Ishikawa (cell line): ENCODE data around the gene KIF3A.

Source experiments
- CEBPB ChIP-seq: IDR thresholded peaks from 2 replicates; pipeline ENCODE4 v1.6.1; 2012
- CREB1 ChIP-seq: IDR thresholded peaks from 2 replicates; pipeline ENCODE4 v1.6.1; 2012; ENCODE audit warnings: low read depth
- EGR1 ChIP-seq: IDR thresholded peaks from 2 replicates; pipeline ENCODE4 v1.6.1; 2012
- EP300 ChIP-seq: IDR thresholded peaks from 2 replicates; pipeline ENCODE4 v1.6.1; 2012; ENCODE audit warnings: borderline replicate concordance
- FOXM1 ChIP-seq: IDR thresholded peaks from 2 replicates; pipeline ENCODE4 v1.6.1; 2012; ENCODE audit warnings: low read depth, borderline replicate concordance
- MAX ChIP-seq: IDR thresholded peaks from 2 replicates; pipeline ENCODE4 v1.6.1; 2012
- NFIC ChIP-seq: IDR thresholded peaks from 2 replicates; pipeline ENCODE4 v1.6.1; 2012
- RAD21 ChIP-seq: IDR thresholded peaks from 2 replicates; pipeline ENCODE4 v1.6.1; 2012; ENCODE audit warnings: low read depth
- REST ChIP-seq: IDR thresholded peaks from 2 replicates; pipeline ENCODE4 v1.6.1; 2012; ENCODE audit warnings: low read depth, mild to moderate bottlenecking
- TAF1 ChIP-seq: IDR thresholded peaks from 2 replicates; pipeline ENCODE4 v1.6.1; 2012; ENCODE audit warnings: low read depth, mild to moderate bottlenecking
- TCF12 ChIP-seq: IDR thresholded peaks from 2 replicates; pipeline ENCODE4 v1.6.1; 2012; ENCODE audit warnings: low read depth
- TEAD4 ChIP-seq: IDR thresholded peaks from 2 replicates; pipeline ENCODE4 v1.6.1; 2012
- YY1 ChIP-seq: IDR thresholded peaks from 2 replicates; pipeline ENCODE4 v1.6.1; 2012; ENCODE audit warnings: low read depth
- ZBTB7A ChIP-seq: IDR thresholded peaks from 2 replicates; pipeline ENCODE4 v1.6.1; 2012; ENCODE audit warnings: low read depth
- TF ChIP-seq, protein P1 (sequence below): IDR thresholded peaks from 2 replicates; pipeline ENCODE4 v1.6.1; 2012

Gene KIF3A

DNA sequence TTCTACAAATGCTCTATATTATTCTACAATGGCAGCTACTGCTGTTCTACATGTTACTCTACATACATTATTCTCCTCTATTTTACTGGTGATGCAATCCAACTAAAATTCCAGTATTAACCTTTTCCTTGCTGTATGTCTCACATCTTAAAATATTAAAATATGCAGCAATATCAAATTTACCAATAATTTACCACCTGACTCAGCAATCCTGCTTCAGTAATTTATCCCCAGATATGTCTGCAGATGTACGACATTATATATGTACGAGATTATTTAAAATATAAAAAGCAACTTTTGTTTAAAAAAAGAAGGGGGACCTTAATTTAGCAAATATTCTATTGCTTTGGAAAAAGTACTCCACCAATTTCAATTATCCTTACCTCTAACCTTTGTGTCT, 11.6 kb downstream of the KIF3A start:
- TF ChIP-seq, protein P1, sequence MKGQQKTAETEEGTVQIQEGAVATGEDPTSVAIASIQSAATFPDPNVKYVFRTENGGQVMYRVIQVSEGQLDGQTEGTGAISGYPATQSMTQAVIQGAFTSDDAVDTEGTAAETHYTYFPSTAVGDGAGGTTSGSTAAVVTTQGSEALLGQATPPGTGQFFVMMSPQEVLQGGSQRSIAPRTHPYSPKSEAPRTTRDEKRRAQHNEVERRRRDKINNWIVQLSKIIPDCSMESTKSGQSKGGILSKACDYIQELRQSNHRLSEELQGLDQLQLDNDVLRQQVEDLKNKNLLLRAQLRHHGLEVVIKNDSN, result no peak
- no peak for TF ChIP-seq YY1
- TF ChIP-seq NFIC, result no peak
- no peak for TF ChIP-seq TCF12
- no peak for TF ChIP-seq ZBTB7A
- TF ChIP-seq CREB1, result no peak
- no peak for TF ChIP-seq EP300
- no peak for TF ChIP-seq REST
- TF ChIP-seq EGR1, result no peak
- no peak for TF ChIP-seq MAX
- TF ChIP-seq TAF1, result no peak
- TF ChIP-seq RAD21, result no peak
- TF ChIP-seq TEAD4, result no peak
- no peak for TF ChIP-seq CEBPB
- TF ChIP-seq FOXM1, result no peak

DNA sequence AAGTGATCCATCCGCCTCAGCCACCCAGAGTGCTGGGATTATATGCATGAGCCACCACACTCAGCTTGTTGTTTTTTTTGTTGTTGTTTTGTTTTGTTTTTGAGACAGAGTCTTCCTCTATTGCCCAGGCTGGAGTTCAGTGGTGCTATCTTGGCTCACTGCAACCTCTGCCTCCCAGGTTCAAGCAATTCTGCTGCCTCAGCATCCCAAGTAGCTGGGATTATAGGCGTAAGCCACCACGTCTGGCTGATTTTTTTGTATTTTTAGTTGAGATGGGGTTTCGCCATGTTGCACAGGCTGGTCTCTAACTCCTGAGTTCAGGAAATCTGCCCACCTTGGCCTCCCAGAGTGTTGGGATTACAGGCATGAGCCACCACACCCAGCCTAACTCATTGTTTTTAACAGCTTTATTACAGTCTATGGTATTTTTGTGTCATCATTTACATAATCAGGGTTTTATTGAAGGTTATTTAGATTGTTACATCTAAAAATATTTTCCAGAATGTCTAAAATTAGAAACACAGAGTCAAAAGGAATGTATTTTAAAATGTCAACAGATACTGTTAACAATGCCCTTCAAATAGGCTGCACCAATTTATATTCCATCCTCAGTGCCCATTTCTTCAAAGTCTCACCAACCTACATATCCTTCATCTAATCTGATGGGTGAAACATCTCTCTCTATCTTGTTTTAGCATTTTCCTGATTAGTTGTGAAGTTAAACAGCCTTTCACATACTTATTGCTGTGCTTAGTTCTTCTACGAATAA, 18.6 kb downstream of the KIF3A start:
- TF ChIP-seq NFIC, result no peak
- TF ChIP-seq FOXM1, result no peak
- TF ChIP-seq CEBPB, result no peak
- TF ChIP-seq ZBTB7A, result no peak
- TF ChIP-seq YY1, result no peak
- no peak for TF ChIP-seq RAD21
- TF ChIP-seq CREB1, result no peak
- no peak for TF ChIP-seq EGR1
- TF ChIP-seq EP300, result no peak
- TF ChIP-seq, protein P1, result no peak

DNA sequence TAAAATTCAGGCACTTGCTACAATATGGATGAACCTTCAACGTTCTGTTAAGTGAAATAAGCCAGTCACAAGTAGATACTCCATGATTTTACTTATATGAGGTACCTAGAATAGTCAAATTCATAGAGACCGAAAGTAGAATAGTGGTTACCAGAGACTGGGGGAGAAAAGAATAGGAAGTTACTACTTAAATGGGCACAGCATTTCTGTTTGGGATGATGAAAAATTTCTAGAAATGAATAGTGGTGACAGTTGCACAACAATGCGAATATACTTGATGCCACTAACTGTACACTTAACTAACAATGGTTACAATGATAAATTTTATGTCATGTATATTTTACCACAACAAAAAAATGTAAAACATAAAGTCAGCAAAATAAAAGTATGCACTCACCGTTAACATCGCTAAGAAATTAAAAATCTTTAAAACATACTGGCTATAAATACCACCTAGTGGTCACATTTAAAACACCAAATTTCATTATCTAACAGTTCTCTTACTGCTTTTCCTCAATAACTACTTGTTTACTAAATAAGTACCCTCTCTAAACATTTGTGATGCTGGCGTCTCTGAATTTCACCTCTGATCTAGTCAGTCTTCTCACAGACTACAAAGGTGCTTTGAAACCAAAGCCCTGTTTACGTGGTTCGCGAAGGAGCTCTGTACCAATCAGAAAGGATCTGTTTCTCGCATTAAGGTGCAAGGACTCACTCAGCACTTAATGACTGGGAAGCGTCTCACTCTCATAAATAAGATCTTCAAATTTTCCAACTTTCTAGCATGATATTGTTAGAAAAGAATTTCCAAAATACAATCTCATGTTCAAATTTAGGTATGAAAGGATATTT, 22.7 kb downstream of the KIF3A start:
- no peak for TF ChIP-seq MAX
- no peak for TF ChIP-seq REST
- no peak for TF ChIP-seq EGR1
- no peak for TF ChIP-seq ZBTB7A
- TF ChIP-seq, protein P1, result no peak
- TF ChIP-seq EP300, result no peak
- 0 out of 2 replicates have a peak, but pooled peaks have one; percentile 20 for TF ChIP-seq CEBPB
- peak; percentile 34 for TF ChIP-seq RAD21

GRCh38 chr5:132708645-132709044, 28.7 kb downstream of the KIF3A start:
- TF ChIP-seq MAX, result no peak
- no peak for TF ChIP-seq RAD21
- no peak for TF ChIP-seq TCF12
- TF ChIP-seq NFIC, result no peak
- TF ChIP-seq CEBPB, result no peak
- no peak for TF ChIP-seq REST
- TF ChIP-seq CREB1, result no peak
- no peak for TF ChIP-seq TAF1
